H1 (cell line): Measurements from ENCODE around the gene APOL2. TPM values are rescaled to one million over a fixed set of nuclear protein-coding genes. Genes with fewer than 3 reads are reported as not detected.
"Not testable (repeated sequence)": the region's sequence is repeated elsewhere in the genome, so short reads cannot be mapped to it uniquely, and the experiment has no call there.

Experiments used
- CTCF ChIA-PET: fragments of 300-600 bp; sonication (Branson Sonifier 250); formaldehyde crosslinking; loops from one replicate; lab custom pipeline; 2021; ENCODE audit not compliant: partially characterized antibody; lab: Charles Lee
- POLR2A ChIA-PET: fragments of 300-600 bp; sonication (Branson Sonifier 250); formaldehyde crosslinking; loops from one replicate; lab custom pipeline; 2021; ENCODE audit warnings: inconsistent platforms; ENCODE audit not compliant: partially characterized antibody; lab: Charles Lee
- DNase-seq, 2 experiments: peaks; one replicate each; pipeline versions ENCODE4 v3.0.0 to v3.0.0-alpha.2; 2010 to 2022; ENCODE audit warnings: low spot score in 2 of 2, low read depth in 1 of 2, mixed read lengths in 1 of 2
- FAIRE-seq: peaks from 2 replicates; lab custom pipeline; 2011; peaks lifted over from hg19 to GRCh38; lab: Jason Lieb, UNC
- H2AFZ ChIP-seq: 2 replicates; pipeline ENCODE4 v1.8.1; 2012; ENCODE audit warnings: low read length, inconsistent platforms
- H2AK5ac ChIP-seq: 2 replicates; pipeline ENCODE4 v1.6.1; 2013; ENCODE audit warnings: low read depth, low read length
- H2BK120ac ChIP-seq: replicated peaks from 2 replicates; pipeline ENCODE3; 2013; ENCODE audit warnings: low read depth, low read length, inconsistent platforms
- H2BK12ac ChIP-seq: 2 replicates; pipeline ENCODE4 v1.6.1; 2013; ENCODE audit warnings: low read depth, low read length
- H2BK15ac ChIP-seq: 2 replicates; pipeline ENCODE4 v1.6.1; 2013; ENCODE audit warnings: low read length
- H2BK20ac ChIP-seq: 2 replicates; pipeline ENCODE4 v1.6.1; 2013; ENCODE audit warnings: low read length
- H2BK5ac ChIP-seq: 2 replicates; pipeline ENCODE4 v1.6.1; 2013; ENCODE audit warnings: low read depth, low read length
- H3K14ac ChIP-seq: 2 replicates; pipeline ENCODE4 v1.6.1; 2013; ENCODE audit warnings: inconsistent platforms; ENCODE audit not compliant: insufficient read length
- H3K18ac ChIP-seq: 2 replicates; pipeline ENCODE4 v1.6.1; 2013; ENCODE audit warnings: low read length; ENCODE audit errors: extremely low read depth
- H3K23ac ChIP-seq: 2 replicates; pipeline ENCODE4 v1.6.1; 2013; ENCODE audit warnings: inconsistent platforms; ENCODE audit not compliant: insufficient read length
- H3K23me2 ChIP-seq: 2 replicates; pipeline ENCODE4 v1.6.1; 2013; ENCODE audit warnings: low read depth, low read length
- H3K27ac ChIP-seq: 2 replicates; pipeline ENCODE4 v1.6.1; 2011; ENCODE audit warnings: low read depth, low read length, inconsistent platforms
- H3K27me3 ChIP-seq, 4 experiments: replicated peaks in 1 of 4; 1 replicate in 1 of 4; 2 replicates in 3 of 4; pipeline versions ENCODE4 v1.6.1 to v1.8.1; 2011 to 2013; ENCODE audit warnings: low read length in 3 of 4, mild to moderate bottlenecking in 3 of 4, inconsistent platforms in 2 of 4, mixed read lengths in 2 of 4, moderate library complexity in 1 of 4; ENCODE audit not compliant: control insufficient read depth in 3 of 4, insufficient read depth in 3 of 4; ENCODE audit errors: extremely low read depth in 1 of 4
- H3K36me3 ChIP-seq, 4 experiments: 2 replicates each; pipeline versions ENCODE4 v1.6.1 to v1.8.1; 2011 to 2013; ENCODE audit warnings: mild to moderate bottlenecking in 4 of 4, low read length in 3 of 4, moderate library complexity in 2 of 4, control low read depth in 1 of 4, inconsistent platforms in 1 of 4; ENCODE audit not compliant: insufficient read depth in 4 of 4, control insufficient read depth in 2 of 4
- H3K4ac ChIP-seq: replicated peaks from 2 replicates; pipeline ENCODE3; 2013; ENCODE audit warnings: low read length, low read depth, mixed read lengths, inconsistent platforms; ENCODE audit not compliant: insufficient read length
- H3K4me1 ChIP-seq, 4 experiments: replicated peaks in 1 of 4; 1 replicate in 1 of 4; 2 replicates in 3 of 4; pipeline versions ENCODE4 v1.6.1 to v1.8.1; 2011 to 2013; ENCODE audit warnings: low read length in 3 of 4, inconsistent platforms in 2 of 4, mixed read lengths in 1 of 4; ENCODE audit not compliant: insufficient read depth in 4 of 4, control insufficient read depth in 3 of 4
- H3K4me2 ChIP-seq, 2 experiments: 2 replicates each; pipeline versions ENCODE4 v1.6.1 to v1.8.1; 2011 to 2013; ENCODE audit warnings: low read depth in 2 of 2, low read length in 2 of 2, control low read depth in 1 of 2, inconsistent platforms in 1 of 2, mild to moderate bottlenecking in 1 of 2; ENCODE audit not compliant: insufficient read depth in 1 of 2
- H3K4me3 ChIP-seq, 4 experiments: fragments of 200-600, 300-600 bp in 1 of 4; sonication (generic), shearing (Covaris generic), sonication (Bioruptor Twin) in 1 of 4; 2 replicates each; pipeline versions ENCODE4 v1.5.1 to v1.8.1; 2011 to 2016; ENCODE audit warnings: low read length in 4 of 4, low read depth in 3 of 4, control low read depth in 2 of 4, inconsistent platforms in 2 of 4, mild to moderate bottlenecking in 2 of 4, mixed read lengths in 1 of 4, moderate library complexity in 1 of 4; ENCODE audit not compliant: insufficient read depth in 2 of 4; ENCODE audit errors: extremely low read depth in 1 of 4
- H3K56ac ChIP-seq: replicated peaks from 2 replicates; pipeline ENCODE3; 2013; ENCODE audit warnings: low read depth, mild to moderate bottlenecking, mixed read lengths, low read length, inconsistent platforms; ENCODE audit not compliant: insufficient read length
- H3K79me1 ChIP-seq: 2 replicates; pipeline ENCODE4 v1.6.1; 2013; ENCODE audit warnings: low read depth, low read length, control low read depth
- H3K79me2 ChIP-seq, 2 experiments: 2 replicates each; pipeline versions ENCODE4 v1.6.1 to v1.8.1; 2012 to 2013; ENCODE audit warnings: low read length in 2 of 2, mild to moderate bottlenecking in 2 of 2, inconsistent platforms in 1 of 2; ENCODE audit not compliant: insufficient read depth in 2 of 2, control insufficient read depth in 1 of 2
- H3K9ac ChIP-seq, 4 experiments: replicated peaks in 1 of 4; 1 replicate in 1 of 4; 2 replicates in 3 of 4; pipeline versions ENCODE4 v1.6.1 to v1.8.1; 2011 to 2013; ENCODE audit warnings: low read depth in 3 of 4, low read length in 3 of 4, control low read depth in 2 of 4, mild to moderate bottlenecking in 2 of 4, moderate library complexity in 2 of 4, inconsistent platforms in 1 of 4; ENCODE audit errors: extremely low read depth in 1 of 4
- H3K9me3 ChIP-seq, 2 experiments: 2 replicates each; pipeline versions ENCODE4 v1.6.1 to v1.8.1; 2012 to 2013; ENCODE audit warnings: mild to moderate bottlenecking in 2 of 2, moderate library complexity in 2 of 2, control low read depth in 1 of 2, inconsistent platforms in 1 of 2, low read depth in 1 of 2, low read length in 1 of 2, mixed read lengths in 1 of 2; ENCODE audit not compliant: insufficient read depth in 2 of 2
- H4K20me1 ChIP-seq, 2 experiments: replicated peaks in 1 of 2; 2 replicates each; pipeline versions ENCODE3 to v1.8.1; 2011 to 2013; ENCODE audit warnings: inconsistent platforms in 2 of 2, low read length in 2 of 2, mild to moderate bottlenecking in 1 of 2; ENCODE audit not compliant: insufficient read depth in 2 of 2, control insufficient read depth in 1 of 2
- H4K5ac ChIP-seq: 2 replicates; pipeline ENCODE4 v1.6.1; 2013; ENCODE audit warnings: low read length, low read depth, mixed read lengths, inconsistent platforms; ENCODE audit not compliant: insufficient read length
- H4K8ac ChIP-seq: 2 replicates; pipeline ENCODE4 v1.8.0; 2013; ENCODE audit warnings: mild to moderate bottlenecking, moderate library complexity, low read length, inconsistent platforms; ENCODE audit not compliant: insufficient read depth; ENCODE audit errors: extremely low read depth
- H4K91ac ChIP-seq: replicated peaks from 2 replicates; pipeline ENCODE3; 2013; ENCODE audit warnings: low read length, mixed read lengths, inconsistent platforms; ENCODE audit not compliant: insufficient read length
- BRCA1 ChIP-seq: IDR thresholded peaks from 2 replicates; pipeline ENCODE4 v1.6.1; 2012; ENCODE audit warnings: low read depth, low read length, improper control_type of control experiment
- EGR1 ChIP-seq: IDR thresholded peaks from 2 replicates; pipeline ENCODE4 v1.6.1; 2011; ENCODE audit warnings: low read depth, low read length, borderline replicate concordance
- KDM4A ChIP-seq: IDR thresholded peaks from one replicate; pipeline ENCODE4 v1.7.1; 2012; ENCODE audit warnings: low read depth, mild to moderate bottlenecking, moderate library complexity, low read length, inconsistent platforms; ENCODE audit not compliant: severe bottlenecking
- MAFK ChIP-seq: IDR thresholded peaks from 2 replicates; pipeline ENCODE4 v1.6.1; 2012; ENCODE audit warnings: low read depth, mild to moderate bottlenecking, improper control_type of control experiment, low read length
- SAP30 ChIP-seq: fragments of 300-600 bp; sonication (generic); IDR thresholded peaks from 2 replicates; pipeline ENCODE4 v1.7.1; 2012; ENCODE audit warnings: low read length, moderate library complexity, mild to moderate bottlenecking, inconsistent platforms; ENCODE audit not compliant: insufficient read depth, insufficient replicate concordance
- WGBS, 2 experiments: shearing (Covaris generic) in 1 of 2; methylation state at CpG; one replicate each; pipeline versions ENCODE4 v1.1.6 to v1.1.7; 2013 to 2015; ENCODE audit warnings: low lambda C conversion rate in 2 of 2, mixed read lengths in 2 of 2, inconsistent platforms in 1 of 2, low coverage in 1 of 2, missing lambda C conversion rate in 1 of 2; ENCODE audit not compliant: insufficient replicate concordance in 2 of 2, insufficient coverage in 1 of 2, insufficient read length in 1 of 2; ENCODE audit errors: extremely low coverage in 1 of 2, missing lambda C conversion rate in 1 of 2; 5-methylcytosine and 5-hydroxymethylcytosine counted together
- polyA plus RNA-seq, 7 experiments: library from polyadenylated mRNA; depleted of rRNA in 3 of 7; stranded (reverse) in 5 of 7; unstranded in 2 of 7; fragments of >200 nt in 5 of 7; fragments of 200-250 nt in 2 of 7; gene quantifications; 1 replicate in 5 of 7; 2 replicates in 1 of 7; 4 replicates in 1 of 7; pipeline versions ENCODE4 v1.2.1 to v1.2.3, GENCODE V29; 2011 to 2013; ENCODE audit warnings: missing spikeins in 2 of 7, mixed read lengths in 2 of 7
- total RNA-seq: library from RNA; stranded (reverse); fragmentation: NEBNext Ultra II Directional; extraction: Animal tissue kit (Norgen Biotek cat#: 25700); gene quantifications from 2 replicates; pipeline ENCODE4 v1.2.1, GENCODE V29; 2021

Gene APOL2
- total and polyA plus RNA-seq, 2 of the 8 experiments (the other 6 are each of a cell fraction or from before 2014, with no cell fraction given), result 8.1 to 11.0 TPM

DNA sequence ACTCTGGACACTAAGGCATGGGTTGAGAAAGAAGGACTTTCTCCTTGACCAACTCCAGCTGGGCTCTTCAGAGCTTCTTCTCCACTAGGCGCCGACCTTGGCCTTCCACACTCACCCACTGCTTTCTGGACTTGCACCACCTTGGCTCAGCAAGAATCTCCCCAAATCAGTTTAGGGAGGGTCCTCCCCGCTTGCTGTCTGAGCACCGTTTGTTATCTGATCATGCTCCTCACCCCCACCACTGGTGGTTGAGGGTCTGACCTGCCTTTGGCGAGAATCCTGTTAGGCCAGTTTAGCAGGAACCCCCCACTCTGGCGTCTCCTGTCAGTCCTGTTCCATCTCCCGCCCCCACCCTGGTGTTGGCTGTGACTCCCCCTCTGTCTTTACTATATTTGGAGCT, 10.4 kb downstream of the APOL2 start (continued):
- TF ChIP-seq KDM4A (no peak), BRCA1 (no peak), MAFK (no peak), EGR1 (no peak), SAP30 (no peak)

- not testable (repeated sequence) for H2BK20ac ChIP-seq, H4K8ac ChIP-seq, H3K23ac ChIP-seq, H4K91ac ChIP-seq, H2BK120ac ChIP-seq, H3K4me3 ChIP-seq, H3K79me1 ChIP-seq, H3K56ac ChIP-seq, H3K79me2 ChIP-seq, H3K4ac ChIP-seq, H3K9me3 ChIP-seq, DNase-seq, H3K14ac ChIP-seq, H3K9ac ChIP-seq, H2BK15ac ChIP-seq, H3K27me3 ChIP-seq, H2AFZ ChIP-seq, H3K18ac ChIP-seq, H3K4me2 ChIP-seq, H2AK5ac ChIP-seq, H3K27ac ChIP-seq, H4K20me1 ChIP-seq, H4K5ac ChIP-seq, H2BK12ac ChIP-seq, H3K23me2 ChIP-seq, H3K4me1 ChIP-seq, H2BK5ac ChIP-seq, FAIRE-seq, H3K36me3 ChIP-seq
- ChIA-PET CTCF (interaction anchor here (0.9 to 2.8 kb wide), 8 partner anchors 11 to 258 kb away, joined by 3 to 25 read pairs (median 4); partner anchors contain the start of gene APOL2), POLR2A (interaction anchor here (0.6 to 1.4 kb wide), 2 partner anchors 36 to 50 kb away, joined by 3 read pairs; no protein-coding TSS in a partner anchor)
- 94% methylated on average over 1 of the region's 1 CpG; no CpG with 5 or more reads in 1 of the 2 experiments for WGBS, 2 experiments
These were observed 11.0 kb downstream of the APOL2 start for GRCh38 chr22:36228369-36228768.
